Measurements from ENCODE around the gene PIGBOS1. TPM values are rescaled to one million over a fixed set of nuclear protein-coding genes. Genes with fewer than 3 reads are reported as not detected.

PIGBOS1 gene
- total and polyA plus RNA-seq, 9 of the 15 experiments (the other 6 are each of a cell fraction or from before 2014, with no cell fraction given), result 25.2 to 76.2 (median 46.0) TPM

DNA sequence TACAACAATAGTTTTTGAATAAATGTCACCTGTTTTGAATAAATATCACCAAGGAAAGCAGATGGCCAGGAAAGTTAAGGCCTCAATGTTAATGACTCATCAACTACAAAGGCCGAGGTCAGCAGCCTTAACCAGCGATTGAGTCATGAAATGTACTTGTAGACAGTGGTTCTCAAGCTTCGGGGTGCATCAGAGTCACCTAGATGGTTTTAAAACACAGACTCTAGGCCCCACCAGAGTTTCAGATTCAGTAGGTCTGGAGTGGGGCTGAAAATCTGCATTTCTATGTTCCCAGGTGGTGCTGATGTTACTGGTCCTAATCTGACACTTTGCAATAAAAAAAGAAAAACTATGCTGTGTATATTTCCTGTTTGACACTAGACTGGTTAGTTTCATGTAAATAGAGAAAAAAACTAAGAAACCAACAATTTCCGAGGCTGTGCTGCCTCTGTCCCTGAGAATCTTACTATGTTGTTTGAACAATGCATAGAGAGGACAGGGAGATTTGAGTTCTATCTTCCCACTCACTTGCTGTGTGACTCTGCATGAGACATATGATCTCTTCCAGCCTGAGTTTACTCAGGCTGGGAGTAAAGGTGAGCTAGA is 39.1 kb downstream of the PIGBOS1 start (continued):
- no peak for TF ChIP-seq FIP1L1 (IDR thresholded peaks at IDR 0.05; ENCODE audit: low read depth, low read length, poor library complexity, severe bottlenecking)
- TF ChIP-seq CHD4 (IDR thresholded peaks at IDR 0.05; ENCODE audit: insufficient read depth, insufficient replicate concordance, low read depth, low read length, poor library complexity, severe bottlenecking), result peak; percentile 18
- no peak for TF ChIP-seq ZNF23 (CRISPR knock-in tag; IDR thresholded peaks at IDR 0.05)
- no peak for TF ChIP-seq WHSC1 (IDR thresholded peaks at IDR 0.05; ENCODE audit: low read length)
- peak; percentile 55; the same call in 1 of the 2 replicates for TF ChIP-seq STAT5A (IDR thresholded peaks at IDR 0.05; ENCODE audit: borderline replicate concordance, low read length)
- no peak for TF ChIP-seq XRCC3 (IDR thresholded peaks at IDR 0.05)
- peak; percentile 81 for TF ChIP-seq BRD9 (IDR thresholded peaks at IDR 0.05; ENCODE audit: low read depth, partially characterized antibody)
- peak; percentile 51 for TF ChIP-seq RBFOX2 (IDR thresholded peaks at IDR 0.05; ENCODE audit: low read depth, low read length)
- TF ChIP-seq ZNF253 (CRISPR knock-in tag; conservative IDR thresholded peaks at IDR 0.05), result no peak
- no peak for TF ChIP-seq GABPB1 (CRISPR knock-in tag; IDR thresholded peaks at IDR 0.05)
- TF ChIP-seq CBX3 (IDR thresholded peaks at IDR 0.05; ENCODE audit: borderline replicate concordance in 1 of 2, low read length in 2 of 2), result peak in 1 of 2 experiments; percentile 74; a peak in 2 of 3 replicates
- TF ChIP-seq, protein P1, sequence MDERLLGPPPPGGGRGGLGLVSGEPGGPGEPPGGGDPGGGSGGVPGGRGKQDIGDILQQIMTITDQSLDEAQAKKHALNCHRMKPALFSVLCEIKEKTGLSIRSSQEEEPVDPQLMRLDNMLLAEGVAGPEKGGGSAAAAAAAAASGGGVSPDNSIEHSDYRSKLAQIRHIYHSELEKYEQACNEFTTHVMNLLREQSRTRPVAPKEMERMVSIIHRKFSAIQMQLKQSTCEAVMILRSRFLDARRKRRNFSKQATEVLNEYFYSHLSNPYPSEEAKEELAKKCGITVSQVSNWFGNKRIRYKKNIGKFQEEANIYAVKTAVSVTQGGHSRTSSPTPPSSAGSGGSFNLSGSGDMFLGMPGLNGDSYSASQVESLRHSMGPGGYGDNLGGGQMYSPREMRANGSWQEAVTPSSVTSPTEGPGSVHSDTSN (CRISPR knock-in tag; IDR thresholded peaks at IDR 0.05; ENCODE audit: low read depth), result no peak
- TF ChIP-seq, protein P1 (tag; conservative IDR thresholded peaks at IDR 0.05; ENCODE audit: low read depth), result 0 out of 2 replicates have a peak, but pooled peaks have one; percentile 18
- TF ChIP-seq, protein P2, sequence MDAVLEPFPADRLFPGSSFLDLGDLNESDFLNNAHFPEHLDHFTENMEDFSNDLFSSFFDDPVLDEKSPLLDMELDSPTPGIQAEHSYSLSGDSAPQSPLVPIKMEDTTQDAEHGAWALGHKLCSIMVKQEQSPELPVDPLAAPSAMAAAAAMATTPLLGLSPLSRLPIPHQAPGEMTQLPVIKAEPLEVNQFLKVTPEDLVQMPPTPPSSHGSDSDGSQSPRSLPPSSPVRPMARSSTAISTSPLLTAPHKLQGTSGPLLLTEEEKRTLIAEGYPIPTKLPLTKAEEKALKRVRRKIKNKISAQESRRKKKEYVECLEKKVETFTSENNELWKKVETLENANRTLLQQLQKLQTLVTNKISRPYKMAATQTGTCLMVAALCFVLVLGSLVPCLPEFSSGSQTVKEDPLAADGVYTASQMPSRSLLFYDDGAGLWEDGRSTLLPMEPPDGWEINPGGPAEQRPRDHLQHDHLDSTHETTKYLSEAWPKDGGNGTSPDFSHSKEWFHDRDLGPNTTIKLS (IDR thresholded peaks at IDR 0.05; ENCODE audit: borderline replicate concordance, low read depth), result no peak
- TF ChIP-seq RBM22 (IDR thresholded peaks at IDR 0.05; ENCODE audit: low read depth, low read length, poor library complexity, severe bottlenecking), result no peak
- peak; percentile 58; the same call in 1 of the 2 replicates for TF ChIP-seq NCOA1 (IDR thresholded peaks at IDR 0.05; ENCODE audit: low read depth)
- no peak for TF ChIP-seq BRF1 (IDR thresholded peaks at IDR 0.05; ENCODE audit: borderline replicate concordance, extremely low read depth, insufficient read length)
- no peak for TF ChIP-seq GABPB2 (CRISPR knock-in tag; conservative IDR thresholded peaks at IDR 0.05)
- TF ChIP-seq, protein P3, sequence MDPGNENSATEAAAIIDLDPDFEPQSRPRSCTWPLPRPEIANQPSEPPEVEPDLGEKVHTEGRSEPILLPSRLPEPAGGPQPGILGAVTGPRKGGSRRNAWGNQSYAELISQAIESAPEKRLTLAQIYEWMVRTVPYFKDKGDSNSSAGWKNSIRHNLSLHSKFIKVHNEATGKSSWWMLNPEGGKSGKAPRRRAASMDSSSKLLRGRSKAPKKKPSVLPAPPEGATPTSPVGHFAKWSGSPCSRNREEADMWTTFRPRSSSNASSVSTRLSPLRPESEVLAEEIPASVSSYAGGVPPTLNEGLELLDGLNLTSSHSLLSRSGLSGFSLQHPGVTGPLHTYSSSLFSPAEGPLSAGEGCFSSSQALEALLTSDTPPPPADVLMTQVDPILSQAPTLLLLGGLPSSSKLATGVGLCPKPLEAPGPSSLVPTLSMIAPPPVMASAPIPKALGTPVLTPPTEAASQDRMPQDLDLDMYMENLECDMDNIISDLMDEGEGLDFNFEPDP (CRISPR knock-in tag; IDR thresholded peaks at IDR 0.05), result no peak
- TF ChIP-seq ZNF274 (IDR thresholded peaks at IDR 0.05; ENCODE audit: borderline replicate concordance, low read depth, low read length), result no peak
- no peak for TF ChIP-seq ZNF143 (CRISPR knock-in tag; IDR thresholded peaks at IDR 0.05)
- TF ChIP-seq CREBBP (IDR thresholded peaks at IDR 0.05; ENCODE audit: low read depth, low read length), result no peak
- TF ChIP-seq ZNF324 (CRISPR knock-in tag; IDR thresholded peaks at IDR 0.05), result no peak
- TF ChIP-seq XRCC5 (IDR thresholded peaks at IDR 0.05; ENCODE audit: low read depth, low read length), result no peak
- TF ChIP-seq RAD51 (IDR thresholded peaks at IDR 0.05; ENCODE audit: borderline replicate concordance, low read depth), result no peak
